Progenitor cell of endocrine pancreas (in vitro differentiated cells): ENCODE measurements around the gene RCBTB2. TPM values are rescaled to one million over a fixed set of nuclear protein-coding genes. Genes with fewer than 3 reads are reported as not detected.

Experiments
- DNase-seq: peaks from one replicate; pipeline ENCODE4 v3.0.0; 2021; ENCODE audit warnings: low spot score; ENCODE audit not compliant: unreplicated experiment
- H3K27ac Mint-ChIP-seq: 2 replicates; pipeline ENCODE4 v1.8.0; 2021; ENCODE audit warnings: mild to moderate bottlenecking, moderate library complexity, mixed read lengths
- H3K27me3 Mint-ChIP-seq: 2 replicates; pipeline ENCODE4 v1.8.0; 2021; ENCODE audit warnings: mixed read lengths
- H3K36me3 Mint-ChIP-seq: 2 replicates; pipeline ENCODE4 v1.8.0; 2022; ENCODE audit warnings: mixed read lengths; ENCODE audit not compliant: insufficient read depth
- H3K4me1 Mint-ChIP-seq: 2 replicates; pipeline ENCODE4 v1.8.0; 2021; ENCODE audit warnings: low read depth, mixed read lengths
- H3K4me3 Mint-ChIP-seq: 2 replicates; pipeline ENCODE4 v1.8.0; 2021; ENCODE audit warnings: low read depth, mild to moderate bottlenecking, moderate library complexity, mixed read lengths
- H3K9me3 Mint-ChIP-seq: 2 replicates; pipeline ENCODE4 v1.8.0; 2021; ENCODE audit warnings: low read depth, mixed read lengths
- total RNA-seq: library from RNA; stranded (reverse); gene quantifications from 2 replicates; pipeline ENCODE4 v1.2.1, GENCODE V29; 2021
- TF ChIP-seq, protein P1 (sequence below): fragments of 200-600 bp; sonication (generic); IDR thresholded peaks from one replicate; pipeline ENCODE4 v1.5.0; 2021; ENCODE audit warnings: antibody characterized with exemption, mild to moderate bottlenecking; ENCODE audit not compliant: unreplicated experiment

The RCBTB2 gene
- total RNA-seq, 1 donor from 2014 or later = 18.9 TPM

DNA sequence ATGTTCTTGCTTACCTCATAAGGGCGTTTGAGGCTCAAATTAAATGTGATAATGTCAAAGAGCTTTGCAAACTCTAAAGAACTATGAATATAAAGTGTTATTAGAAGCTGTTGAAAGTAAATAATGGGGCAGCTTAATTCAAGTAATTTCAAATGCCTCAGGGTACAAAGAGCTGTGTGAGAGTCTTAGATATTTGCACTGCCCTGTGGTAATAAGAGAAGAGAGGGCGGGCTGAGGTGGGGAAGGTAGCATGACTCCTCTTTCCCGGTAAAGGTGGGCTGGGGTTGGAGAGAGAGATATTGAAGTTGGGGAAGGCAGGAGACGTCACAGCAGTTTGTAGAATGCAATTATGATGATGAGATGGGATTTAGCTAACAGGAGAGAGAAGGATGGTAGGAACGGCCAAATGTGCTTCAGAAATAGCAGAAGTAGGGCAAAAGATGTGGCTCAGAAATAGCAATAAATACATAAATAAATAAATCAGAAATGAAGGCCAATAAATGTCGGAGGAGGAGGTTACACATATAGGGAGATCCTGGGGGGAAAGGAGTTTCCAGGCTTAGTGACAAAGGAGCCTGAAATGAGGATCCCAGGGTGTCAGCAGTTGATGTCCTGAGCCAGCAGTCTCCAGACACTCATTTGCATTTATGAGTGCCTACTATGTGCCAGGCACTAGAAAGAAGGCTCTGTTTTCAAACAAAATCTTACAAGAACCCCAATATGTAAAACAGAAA, 35.7 kb upstream of the RCBTB2 start:
- DNase-seq = no peak
- Mint-ChIP-seq H3K9me3 (no peaks in the 10 kb centered on the region), H3K4me1 (peaks cover 7% of the 10 kb centered on the region), H3K4me3 (no peak overlapping the region), H3K36me3 (no peaks in the 10 kb centered on the region), H3K27ac (no peak overlapping the region), H3K27me3 (no peaks in the 10 kb centered on the region)
- TF ChIP-seq, protein P1, sequence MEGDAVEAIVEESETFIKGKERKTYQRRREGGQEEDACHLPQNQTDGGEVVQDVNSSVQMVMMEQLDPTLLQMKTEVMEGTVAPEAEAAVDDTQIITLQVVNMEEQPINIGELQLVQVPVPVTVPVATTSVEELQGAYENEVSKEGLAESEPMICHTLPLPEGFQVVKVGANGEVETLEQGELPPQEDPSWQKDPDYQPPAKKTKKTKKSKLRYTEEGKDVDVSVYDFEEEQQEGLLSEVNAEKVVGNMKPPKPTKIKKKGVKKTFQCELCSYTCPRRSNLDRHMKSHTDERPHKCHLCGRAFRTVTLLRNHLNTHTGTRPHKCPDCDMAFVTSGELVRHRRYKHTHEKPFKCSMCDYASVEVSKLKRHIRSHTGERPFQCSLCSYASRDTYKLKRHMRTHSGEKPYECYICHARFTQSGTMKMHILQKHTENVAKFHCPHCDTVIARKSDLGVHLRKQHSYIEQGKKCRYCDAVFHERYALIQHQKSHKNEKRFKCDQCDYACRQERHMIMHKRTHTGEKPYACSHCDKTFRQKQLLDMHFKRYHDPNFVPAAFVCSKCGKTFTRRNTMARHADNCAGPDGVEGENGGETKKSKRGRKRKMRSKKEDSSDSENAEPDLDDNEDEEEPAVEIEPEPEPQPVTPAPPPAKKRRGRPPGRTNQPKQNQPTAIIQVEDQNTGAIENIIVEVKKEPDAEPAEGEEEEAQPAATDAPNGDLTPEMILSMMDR = no peak

DNA sequence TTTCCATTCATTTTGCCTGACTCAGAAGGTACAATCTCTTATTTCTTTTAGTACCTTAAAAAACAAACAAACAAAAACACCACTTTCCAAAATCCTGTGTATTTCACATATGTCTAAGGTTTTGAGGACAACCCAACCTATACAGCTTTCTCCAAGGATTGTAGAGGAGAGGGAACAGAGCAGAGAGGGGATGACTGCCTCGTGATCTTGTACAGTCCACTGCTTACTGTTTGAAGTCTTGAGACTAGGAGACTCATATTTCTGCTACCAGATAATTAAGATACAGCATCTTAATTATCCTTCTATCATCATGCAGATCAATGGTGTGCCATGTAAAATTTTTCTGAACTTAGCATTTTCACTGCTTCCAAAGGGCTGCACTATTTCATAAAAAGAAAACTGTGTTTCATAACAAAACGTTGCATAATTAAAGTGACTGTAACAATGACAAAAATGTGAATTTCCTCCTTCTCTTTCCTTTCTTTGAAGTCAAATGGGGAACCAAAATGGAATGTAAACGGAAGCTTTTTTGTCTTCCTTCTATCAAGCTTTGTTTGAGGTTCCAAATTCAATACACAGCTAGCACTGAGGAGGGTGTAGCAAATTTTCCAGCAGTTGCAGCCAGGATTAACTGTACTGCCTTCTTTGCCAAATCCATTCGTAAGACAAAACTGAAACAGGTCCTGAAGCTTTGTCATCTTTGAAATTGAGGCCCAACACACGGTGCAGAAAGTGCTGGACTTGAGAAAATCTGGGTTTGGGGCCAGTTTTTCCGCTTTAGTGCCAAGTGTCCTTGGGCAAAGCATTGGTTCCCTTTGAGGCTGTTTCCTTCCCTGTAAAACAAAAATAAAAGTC, 34.9 kb upstream of the RCBTB2 start:
- no peak overlapping the region for H3K27ac Mint-ChIP-seq
- H3K27me3 Mint-ChIP-seq = no peaks in the 10 kb centered on the region
- peaks cover 7% of the 10 kb centered on the region for H3K4me1 Mint-ChIP-seq
- H3K9me3 Mint-ChIP-seq = no peaks in the 10 kb centered on the region
- H3K4me3 Mint-ChIP-seq = no peak overlapping the region
- no peak for DNase-seq
- TF ChIP-seq, protein P1 = no peak
- H3K36me3 Mint-ChIP-seq = no peaks in the 10 kb centered on the region

DNA sequence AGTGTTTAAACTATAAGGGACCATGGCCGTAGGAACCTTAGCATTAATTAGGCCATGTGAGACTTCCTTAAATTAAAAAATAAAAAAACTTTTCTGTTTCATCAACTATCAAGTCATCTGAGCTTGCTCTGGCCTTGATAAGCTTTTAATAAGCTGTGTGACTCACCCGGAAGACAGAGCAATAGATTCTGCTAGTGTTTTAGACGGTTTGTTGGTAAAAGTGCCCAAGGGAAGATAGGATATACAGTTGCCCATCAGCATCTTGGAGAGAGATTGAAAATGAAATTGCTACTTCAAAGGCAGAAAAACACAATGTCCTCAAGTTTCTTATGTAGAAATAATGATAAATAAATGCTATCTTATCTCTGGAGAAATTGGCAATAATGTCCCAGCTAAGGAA, 31.2 kb upstream of the RCBTB2 start:
- Mint-ChIP-seq H3K27me3 (peaks cover 4% of the 10 kb centered on the region), H3K27ac (no peak overlapping the region), H3K4me3 (no peak overlapping the region), H3K9me3 (no peaks in the 10 kb centered on the region), H3K4me1 (peaks cover 5% of the 10 kb centered on the region), H3K36me3 (no peaks in the 10 kb centered on the region)
- TF ChIP-seq, protein P1 = no peak
- DNase-seq = no peak

DNA sequence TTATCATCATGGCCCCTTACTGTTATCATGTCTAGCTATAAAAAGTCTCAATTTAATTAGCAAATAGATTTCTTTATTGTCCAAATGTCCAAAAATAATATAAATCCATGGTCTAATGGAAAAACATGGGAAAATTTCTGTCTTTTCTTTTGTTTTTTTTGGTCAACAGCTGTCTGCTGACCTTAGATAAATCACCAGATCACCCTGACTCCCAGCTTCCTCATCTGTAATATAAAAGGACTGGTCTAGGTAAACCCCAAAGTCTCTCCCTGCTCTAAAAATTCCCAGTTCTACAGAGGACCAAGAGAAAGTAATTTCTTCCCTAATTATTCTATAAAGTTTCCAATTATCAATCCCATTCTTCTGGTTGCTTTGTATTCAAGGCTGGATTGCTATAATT, 30.7 kb upstream of the RCBTB2 start:
- Mint-ChIP-seq H3K4me1 (peaks cover 5% of the 10 kb centered on the region), H3K27me3 (peaks cover 4% of the 10 kb centered on the region), H3K4me3 (no peak overlapping the region), H3K36me3 (no peaks in the 10 kb centered on the region), H3K27ac (no peak overlapping the region), H3K9me3 (no peaks in the 10 kb centered on the region)
- TF ChIP-seq, protein P1 = no peak
- no peak for DNase-seq

DNA sequence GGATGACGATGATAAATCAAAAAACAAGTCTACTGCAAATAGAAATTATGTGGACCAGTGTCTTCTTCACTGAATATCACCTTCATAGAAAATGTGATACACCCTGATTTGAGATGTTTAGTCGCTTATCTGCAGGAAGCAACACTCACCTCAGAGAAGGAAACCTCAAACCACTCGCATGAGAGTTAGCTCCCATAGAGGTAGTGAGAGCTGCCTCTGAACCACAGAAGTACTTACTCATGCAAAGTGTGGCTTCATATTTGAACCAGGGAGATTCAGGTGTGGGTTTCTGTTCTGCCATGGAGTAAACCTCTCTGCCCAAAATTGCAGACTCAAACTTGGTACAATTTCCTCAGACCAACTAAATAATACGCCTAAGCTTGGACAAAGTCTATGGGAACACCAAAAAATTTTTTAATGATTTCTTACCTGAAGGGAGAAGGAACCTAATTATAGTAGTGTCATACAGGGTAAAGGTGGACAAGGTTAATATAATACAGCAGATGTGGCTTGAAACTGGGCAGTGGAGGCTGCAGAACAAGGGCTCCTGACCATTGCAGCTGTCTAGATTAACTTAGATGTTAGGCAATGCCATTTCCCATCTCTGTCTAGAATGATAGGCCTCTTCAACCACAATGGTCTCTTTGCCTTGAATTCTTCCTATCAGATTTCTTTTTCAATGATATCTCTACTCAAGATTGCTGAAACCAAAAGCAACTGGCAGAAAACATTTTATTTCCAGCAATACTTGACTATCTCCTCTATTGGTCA, 29.6 kb upstream of the RCBTB2 start:
- TF ChIP-seq, protein P1 = no peak
- no peaks in the 10 kb centered on the region for H3K36me3 Mint-ChIP-seq
- no peak overlapping the region for H3K27ac Mint-ChIP-seq
- no peaks in the 10 kb centered on the region for H3K9me3 Mint-ChIP-seq
- no peak overlapping the region for H3K4me3 Mint-ChIP-seq
- H3K27me3 Mint-ChIP-seq = peaks cover 4% of the 10 kb centered on the region
- peaks cover 5% of the 10 kb centered on the region for H3K4me1 Mint-ChIP-seq
- DNase-seq = no peak
